Activated CD4-positive, alpha-beta T cell treated with anti-CD3 and anti-CD28 coated beads, Interleukin-2, Interleukin-4, amounts not matched to agents 100 ng/mL and 50 ng/mL, durations not matched to agents 16 hours and 8 hours (primary cell): ENCODE results near the gene CNTN5.

Experiments
- DNase-seq: peaks from one replicate; pipeline ENCODE4 v3.0.0-alpha.2; 2020; ENCODE audit warnings: low spot score

The CNTN5 gene

DNA sequence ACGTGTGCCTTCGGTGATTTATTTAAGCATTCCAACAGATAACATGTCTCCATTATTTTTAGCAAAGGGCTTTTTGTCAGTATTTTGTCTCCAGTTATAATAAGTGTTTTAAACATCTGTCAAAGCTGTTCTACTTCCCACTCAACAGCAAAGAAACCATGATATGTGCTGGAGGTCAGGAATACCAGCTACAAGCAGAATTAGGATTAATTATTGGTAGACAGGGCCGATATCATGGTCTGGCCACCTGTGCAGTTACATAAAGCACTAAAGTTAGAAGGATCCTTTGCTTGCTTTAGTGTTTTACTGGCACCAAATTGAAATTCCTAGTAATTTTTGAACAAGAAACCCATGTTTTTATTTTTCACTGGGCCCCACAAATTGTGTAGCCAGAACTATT, 1075.1 kb downstream of the CNTN5 start:
- no peak for DNase-seq

GRCh38 chr11:100098560-100098959, 1077.8 kb downstream of the CNTN5 start:
- no peak for DNase-seq

DNA sequence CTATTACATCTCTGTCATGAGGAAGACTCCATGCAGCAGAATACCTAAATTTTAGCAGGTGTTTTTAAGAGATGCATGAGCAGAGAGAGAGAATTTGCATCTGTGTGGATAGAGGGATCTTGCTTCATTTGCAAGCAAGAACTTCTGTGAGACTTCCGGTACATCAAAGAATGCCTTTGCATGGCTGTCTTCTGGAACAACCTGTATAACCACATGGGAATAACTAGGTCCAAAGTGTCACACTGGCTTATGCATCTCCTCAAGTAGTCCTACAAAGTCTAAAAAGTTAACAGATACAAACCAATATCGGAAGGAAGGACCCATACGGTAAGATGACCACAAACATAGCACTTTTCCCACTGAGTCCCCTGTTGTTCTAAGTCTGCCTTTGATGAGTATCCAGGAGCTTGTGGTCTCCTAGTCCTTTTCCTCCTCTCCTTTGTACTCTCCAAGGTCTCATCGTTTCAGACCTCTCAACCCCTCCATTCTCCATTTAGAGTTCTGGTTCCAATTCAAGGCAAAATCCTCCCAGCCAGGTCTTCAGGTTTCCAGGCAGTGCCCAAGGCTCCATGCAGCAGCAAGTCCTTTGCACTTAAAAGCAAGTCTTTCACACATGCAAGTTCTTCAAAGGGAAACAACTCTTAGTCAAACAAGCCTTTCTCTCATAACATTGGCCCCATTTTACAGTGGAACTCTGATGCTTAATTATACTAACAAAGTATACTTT, 1084.7 kb downstream of the CNTN5 start:
- DNase-seq = no peak

DNA sequence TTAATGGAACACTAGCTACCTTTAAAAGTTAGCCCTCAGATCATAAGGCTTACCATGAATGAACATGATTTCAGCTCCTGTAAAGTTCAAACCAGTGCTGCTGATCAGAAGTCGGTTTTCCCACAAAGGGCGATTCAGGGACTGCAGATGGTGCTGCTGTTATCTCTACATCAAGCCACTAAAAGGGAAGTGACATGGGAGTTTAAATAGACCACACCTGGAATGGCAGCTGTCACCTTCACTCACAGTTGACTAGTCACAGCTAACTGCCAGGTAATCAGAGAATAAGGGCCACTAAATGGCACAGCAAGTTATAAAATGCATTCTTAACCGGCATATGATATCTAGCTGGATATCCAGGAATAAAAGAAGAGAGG, 1085.2 kb downstream of the CNTN5 start:
- DNase-seq = no peak

DNA sequence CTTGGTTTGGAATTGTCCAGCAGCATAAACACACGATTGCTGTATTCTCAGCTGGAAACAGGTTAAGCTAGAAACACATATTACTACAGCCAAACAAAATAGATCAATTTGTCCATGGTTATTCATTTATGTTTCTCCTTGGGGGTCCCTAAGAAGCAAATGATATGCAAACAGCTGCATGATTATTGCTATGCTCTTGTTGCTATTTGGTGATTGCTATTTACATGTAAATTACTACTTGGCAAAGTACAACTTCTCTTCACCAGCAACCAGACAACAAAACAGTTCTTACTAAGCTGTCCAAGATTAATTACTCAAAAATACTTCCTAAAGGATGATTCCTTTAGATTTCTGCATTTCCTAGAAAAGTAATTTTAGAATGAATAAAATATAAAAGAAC, 1098.4 kb downstream of the CNTN5 start:
- no peak for DNase-seq

- DNase-seq = no peak
Observed at GRCh38 chr11:100133114-100133513, 1112.4 kb downstream of the CNTN5 start.

GRCh38 chr11:100141201-100141600, 1120.5 kb downstream of the CNTN5 start:
- no peak for DNase-seq

DNA sequence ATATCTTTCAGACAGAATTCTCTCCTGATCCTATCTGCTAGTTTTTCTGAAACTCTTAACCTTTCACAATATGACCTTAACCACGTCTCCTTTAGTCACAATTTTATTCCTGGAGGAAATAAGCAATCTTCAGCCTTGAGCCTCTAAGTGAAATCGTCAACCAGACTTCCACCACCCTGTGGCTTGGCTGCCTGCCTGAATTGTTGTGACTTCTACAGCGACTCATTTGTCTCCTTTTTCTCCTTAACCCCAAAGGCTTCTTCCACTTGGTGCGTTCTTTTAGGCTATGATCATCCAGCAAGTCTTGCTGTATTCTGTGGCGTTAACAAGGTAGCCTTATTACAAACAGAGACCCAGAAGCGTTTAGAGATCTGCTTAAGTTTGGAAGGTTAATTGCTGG, 1131.2 kb downstream of the CNTN5 start:
- no peak for DNase-seq

DNA sequence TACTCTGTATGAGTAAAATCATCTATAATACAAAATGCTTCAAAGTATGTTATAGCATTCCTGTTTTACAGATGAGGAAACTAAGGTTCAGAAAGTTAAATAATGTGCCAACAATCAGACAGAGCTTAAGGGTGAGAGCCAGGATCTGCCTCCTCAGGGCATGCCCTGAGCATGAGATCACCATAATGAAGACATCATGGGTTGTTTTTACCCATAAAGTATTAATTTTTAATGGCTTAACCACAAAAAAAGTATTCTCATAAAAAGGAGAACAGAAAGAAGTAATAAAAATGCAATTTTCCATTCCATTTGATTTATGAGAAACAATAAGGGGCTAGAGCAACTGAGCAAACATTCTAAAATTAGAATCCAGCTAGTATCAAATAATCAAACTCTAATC, 1132.0 kb downstream of the CNTN5 start:
- no peak for DNase-seq

DNA sequence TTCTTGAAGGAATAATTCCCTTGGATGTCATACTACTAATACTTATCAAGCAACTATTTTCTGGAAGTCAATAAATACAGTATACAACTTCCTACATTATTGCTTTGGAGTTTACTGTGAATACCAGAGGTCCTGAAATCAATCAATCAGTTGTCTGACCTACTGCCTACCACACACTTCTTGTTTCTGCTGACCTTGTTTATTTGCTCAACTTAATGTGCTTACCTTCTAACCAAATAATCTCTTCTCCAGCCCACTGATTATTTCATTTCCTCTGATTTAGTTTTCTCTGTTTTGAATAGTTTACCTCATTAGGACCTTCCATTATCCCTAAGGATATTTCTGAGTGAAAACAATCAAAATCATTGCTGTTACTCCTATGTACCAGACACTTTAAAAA, 1142.7 kb downstream of the CNTN5 start:
- DNase-seq = no peak

DNA sequence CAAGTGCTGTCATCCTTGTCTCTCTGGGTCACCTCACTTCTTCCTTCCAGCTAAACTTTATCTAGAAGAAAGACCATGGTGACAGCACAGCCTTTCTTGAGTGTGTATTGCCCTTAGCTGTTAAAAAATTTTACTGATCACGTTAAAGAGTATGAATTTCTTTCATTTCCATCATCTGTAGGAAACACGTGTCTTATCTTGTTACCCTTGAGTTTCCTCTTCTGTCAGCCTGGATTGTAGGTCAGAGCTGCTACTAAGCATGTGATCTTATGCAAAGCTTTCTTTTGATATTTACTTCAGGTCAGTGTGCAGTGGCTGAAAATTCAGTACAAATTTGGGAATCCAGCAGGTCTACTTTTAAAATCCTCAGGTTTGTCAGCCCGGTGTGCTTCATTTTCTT, 1154.1 kb downstream of the CNTN5 start:
- no peak for DNase-seq

DNA sequence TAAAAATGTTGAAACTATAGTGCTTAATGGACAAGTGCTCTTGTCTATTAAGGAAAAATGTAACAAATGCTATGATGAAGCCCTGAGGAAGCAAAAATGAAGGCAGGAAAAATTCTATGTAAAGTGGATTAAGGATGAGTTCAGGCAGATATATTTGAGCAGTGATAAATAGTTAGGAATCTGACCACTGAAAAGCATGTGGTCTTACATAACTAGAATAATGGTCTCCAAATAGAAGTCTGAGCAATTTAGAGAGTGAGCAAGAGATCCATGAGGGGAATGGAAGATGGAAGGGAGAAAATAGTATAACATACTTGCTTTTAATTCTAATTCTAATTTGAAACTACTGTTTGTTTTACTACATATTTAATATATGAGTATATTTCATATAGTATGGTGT, 1155.7 kb downstream of the CNTN5 start:
- no peak for DNase-seq

DNA sequence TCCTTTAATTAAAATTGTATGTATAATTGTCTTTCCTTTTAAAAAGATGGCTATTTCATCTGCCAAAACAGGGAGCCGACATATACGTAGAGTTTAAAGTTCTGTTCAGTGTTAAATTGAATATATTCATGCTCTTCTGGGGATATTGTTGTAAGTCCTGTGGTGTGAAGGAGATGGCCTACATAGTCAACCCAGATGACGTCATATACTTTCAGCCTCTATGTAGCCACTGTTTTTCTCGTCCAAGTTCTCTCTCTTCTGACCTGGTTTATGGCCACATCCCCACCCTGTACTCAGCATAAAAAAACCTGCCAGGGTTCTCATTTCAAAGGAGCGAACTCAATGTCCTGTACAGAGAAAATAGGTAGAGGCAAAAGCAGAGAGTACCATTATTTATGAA, 1156.9 kb downstream of the CNTN5 start:
- DNase-seq = no peak

GRCh38 chr11:100182350-100182749, 1161.6 kb downstream of the CNTN5 start:
- DNase-seq = no peak

GRCh38 chr11:100182927-100183326, 1162.2 kb downstream of the CNTN5 start:
- no peak for DNase-seq

GRCh38 chr11:100185588-100185987, 1164.8 kb downstream of the CNTN5 start:
- DNase-seq = no peak

GRCh38 chr11:100188137-100188783, 1167.5 kb downstream of the CNTN5 start:
- no peak for DNase-seq

- no peak for DNase-seq
Observed at GRCh38 chr11:100190395-100190794, 1169.6 kb downstream of the CNTN5 start.

DNA sequence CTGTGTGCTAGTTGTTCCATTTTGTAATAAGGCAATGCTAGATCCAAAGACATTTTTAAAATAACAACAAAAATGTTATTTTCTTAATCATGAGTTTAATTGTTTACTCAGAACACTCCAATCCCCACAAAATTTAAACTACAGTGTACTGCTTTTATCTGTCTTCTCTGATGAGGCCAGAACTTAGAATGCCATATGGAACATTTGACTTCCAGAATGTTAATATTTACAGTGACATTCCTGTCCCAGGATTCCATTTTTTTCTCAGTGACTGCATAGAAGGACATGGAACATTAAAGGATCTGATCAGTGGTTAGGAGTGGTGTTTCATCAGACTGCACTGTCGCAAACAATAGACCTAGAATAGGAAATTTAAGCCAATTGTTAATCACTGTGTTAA, 1171.4 kb downstream of the CNTN5 start:
- DNase-seq = no peak

GRCh38 chr11:100203789-100204188, 1183.0 kb downstream of the CNTN5 start:
- no peak for DNase-seq

GRCh38 chr11:100205926-100206325, 1185.2 kb downstream of the CNTN5 start:
- DNase-seq = no peak

DNA sequence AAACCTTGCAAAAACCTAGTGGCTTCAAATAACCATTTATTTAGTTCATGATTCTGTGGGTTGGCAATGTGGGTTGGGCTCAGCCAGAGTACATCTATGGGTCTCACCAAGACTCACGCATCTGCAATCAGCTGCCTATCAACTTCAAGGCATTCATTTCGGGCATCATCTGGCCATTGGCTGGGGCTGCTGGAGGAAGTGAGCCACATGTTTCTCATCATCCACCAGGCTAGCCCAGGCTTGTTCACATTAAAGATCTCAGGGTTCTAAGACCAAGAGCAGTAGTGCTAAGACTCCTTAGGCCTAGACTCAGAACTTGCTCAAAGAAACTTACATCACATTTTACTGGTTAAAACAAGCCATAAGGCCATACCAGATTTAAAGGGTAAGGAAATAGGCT, 1187.5 kb downstream of the CNTN5 start:
- no peak for DNase-seq

DNA sequence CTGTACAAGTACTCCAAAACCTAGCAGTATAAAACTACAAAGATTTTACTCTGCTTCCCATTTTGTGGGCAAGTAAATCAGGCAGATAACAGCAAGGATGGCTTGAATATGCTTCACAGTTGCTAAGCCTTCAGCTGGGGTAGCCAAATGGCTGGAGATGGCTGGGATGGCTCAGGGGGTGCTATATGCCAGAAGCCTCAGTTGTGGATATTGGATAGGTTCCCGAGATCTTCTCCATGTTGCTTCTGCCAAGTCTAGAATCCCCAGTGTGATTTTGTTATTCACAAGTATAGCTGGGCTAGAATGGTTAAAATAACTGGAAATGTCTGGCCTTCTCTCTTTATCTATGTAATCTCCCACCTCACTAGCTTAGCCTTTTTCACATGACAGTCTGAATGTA, 1194.0 kb downstream of the CNTN5 start:
- DNase-seq = no peak

GRCh38 chr11:100220801-100221200, 1200.1 kb downstream of the CNTN5 start:
- no peak for DNase-seq
